HCT116 (cell line): Measurements from ENCODE around the gene TBC1D4. TPM values are rescaled to one million over a fixed set of nuclear protein-coding genes. Genes with fewer than 3 reads are reported as not detected.

Source experiments
- ATAC-seq: fragments of 200-7000 bp; cut with Tn5 transposase; 2 replicates; pipeline ENCODE4 v1.9.1; 2020; ENCODE audit warnings: mild to moderate bottlenecking, moderate library complexity
- BruUV-seq: library from RNA; stranded (reverse); fragments of 400-500 nt; replicated peaks from 2 replicates; lab custom pipeline; 2021; lab: Mats Ljungman, UMichigan
- CTCF ChIA-PET: fragments of 300-600 bp; sonication (Branson Sonifier 250); formaldehyde crosslinking; loops from one replicate; lab custom pipeline; 2021; ENCODE audit warnings: antibody characterized with exemption; lab: Charles Lee
- POLR2A ChIA-PET: fragments of 300-600, 350-600 bp; sonication (Branson Sonifier 250); formaldehyde crosslinking; loops from one replicate; lab custom pipeline; 2021; ENCODE audit warnings: antibody characterized with exemption; lab: Charles Lee
- RAD21 ChIA-PET, 2 experiments: fragments of 300-600 bp; sonication (Branson Sonifier 250); formaldehyde crosslinking; loops; one replicate each; lab custom pipeline; 2023; ENCODE audit warnings: low total read pairs in 2 of 2; ENCODE audit not compliant: uncharacterized antibody in 2 of 2, unreplicated experiment in 2 of 2, low non-redundant PET in 1 of 2; lab: Charles Lee
- DNase-seq: peaks from one replicate; pipeline ENCODE4 v3.0.0-alpha.2; 2010; ENCODE audit warnings: low read depth, low spot score
- H2AFZ ChIP-seq: fragments of 200-600 bp; shearing (Covaris generic), sonication (generic); 2 replicates; pipeline ENCODE4 v1.6.1; 2017; ENCODE audit warnings: low read depth, mixed run types, mixed read lengths, antibody characterized with exemption, low read length; ENCODE audit not compliant: poor library complexity, severe bottlenecking
- H3K27ac ChIP-seq: 2 replicates; pipeline ENCODE4 v1.5.1; 2012; ENCODE audit warnings: low read depth, low read length
- H3K27me3 ChIP-seq: fragments of 200-600 bp; sonication (generic); 2 replicates; pipeline ENCODE4 v1.6.1; 2016; ENCODE audit warnings: mixed run types, low read length, mixed read lengths; ENCODE audit not compliant: insufficient read depth
- H3K36me3 ChIP-seq, 2 experiments: fragments of 200-500 bp in 1 of 2; fragments of 200-600 bp in 1 of 2; sonication (Bioruptor generic) in 1 of 2; sonication (generic) in 1 of 2; 2 replicates each; pipeline versions ENCODE4 v1.5.1 to v1.6.1; 2014 to 2016; ENCODE audit warnings: low read length in 2 of 2, inconsistent platforms in 1 of 2, mixed read lengths in 1 of 2, mixed run types in 1 of 2; ENCODE audit not compliant: insufficient read depth in 2 of 2, control insufficient read depth in 1 of 2
- H3K4me1 ChIP-seq, 2 experiments: fragments of 200-600 bp in 1 of 2; sonication (generic) in 1 of 2; 2 replicates each; pipeline versions ENCODE4 v1.5.1 to v1.6.1; 2012 to 2017; ENCODE audit warnings: low read length in 2 of 2, inconsistent platforms in 1 of 2, mild to moderate bottlenecking in 1 of 2, mixed read lengths in 1 of 2, mixed run types in 1 of 2, moderate library complexity in 1 of 2; ENCODE audit not compliant: insufficient read depth in 2 of 2, control insufficient read depth in 1 of 2
- H3K4me2 ChIP-seq: fragments of 200-600 bp; sonication (generic); 2 replicates; pipeline ENCODE4 v1.6.1; 2017; ENCODE audit warnings: mixed run types, low read length, mixed read lengths
- H3K4me3 ChIP-seq, 2 experiments: fragments of 200-600 bp in 1 of 2; sonication (generic) in 1 of 2; replicated peaks in 1 of 2; 2 replicates each; pipeline ENCODE4 v1.5.1; 2011 to 2016; ENCODE audit warnings: low read length in 2 of 2, control low read depth in 1 of 2, low read depth in 1 of 2, mild to moderate bottlenecking in 1 of 2, mixed read lengths in 1 of 2, mixed run types in 1 of 2
- H3K79me2 ChIP-seq: fragments of 200-600 bp; sonication (generic); 2 replicates; pipeline ENCODE4 v1.6.1; 2017; ENCODE audit warnings: mild to moderate bottlenecking, mixed run types, low read length, moderate library complexity, mixed read lengths; ENCODE audit not compliant: insufficient read depth
- H3K9ac ChIP-seq: fragments of 200-600 bp; sonication (generic); 2 replicates; pipeline ENCODE4 v1.6.1; 2016; ENCODE audit warnings: low read length, mixed read lengths
- H3K9me2 ChIP-seq: fragments of 200-600 bp; sonication (generic), shearing (Covaris generic); 2 replicates; pipeline ENCODE4 v1.6.1; 2017; ENCODE audit warnings: mixed run types, mild to moderate bottlenecking, moderate library complexity; ENCODE audit not compliant: insufficient read depth
- H3K9me3 ChIP-seq, 2 experiments: fragments of 200-500 bp in 1 of 2; fragments of 200-600 bp in 1 of 2; sonication (Bioruptor generic) in 1 of 2; sonication (generic) in 1 of 2; 2 replicates each; pipeline ENCODE4 v1.6.1; 2014 to 2017; ENCODE audit warnings: low read length in 2 of 2, mixed read lengths in 2 of 2, inconsistent platforms in 1 of 2, low read depth in 1 of 2, mild to moderate bottlenecking in 1 of 2, mixed run types in 1 of 2, moderate library complexity in 1 of 2; ENCODE audit not compliant: control insufficient read depth in 1 of 2, insufficient read depth in 1 of 2
- H4K20me1 ChIP-seq: fragments of 200-600 bp; sonication (generic), shearing (Covaris generic); 2 replicates; pipeline ENCODE4 v1.6.1; 2017; ENCODE audit warnings: mixed run types, mild to moderate bottlenecking, moderate library complexity; ENCODE audit not compliant: insufficient read depth
- CBX3 ChIP-seq: IDR thresholded peaks from 2 replicates; pipeline ENCODE4 v1.6.1; 2012; ENCODE audit warnings: low read depth
- CEBPB ChIP-seq: IDR thresholded peaks from 2 replicates; pipeline ENCODE4 v1.6.1; 2012; ENCODE audit warnings: low read depth
- EGR1 ChIP-seq: IDR thresholded peaks from 2 replicates; pipeline ENCODE4 v1.6.1; 2012; ENCODE audit warnings: low read depth
- ELF1 ChIP-seq: IDR thresholded peaks from 2 replicates; pipeline ENCODE4 v1.6.1; 2012; ENCODE audit warnings: low read depth, borderline replicate concordance
- EZH2phosphoT487 ChIP-seq: fragments of 200-600 bp; IDR thresholded peaks from 2 replicates; pipeline ENCODE4 v1.6.1; 2018; ENCODE audit warnings: antibody characterized with exemption, borderline replicate concordance
- FOSL1 ChIP-seq: IDR thresholded peaks from 2 replicates; pipeline ENCODE4 v1.6.1; 2012; ENCODE audit warnings: low read depth
- JUND ChIP-seq: IDR thresholded peaks from 2 replicates; pipeline ENCODE4 v1.6.1; 2012
- POLR2A ChIP-seq: IDR thresholded peaks from 2 replicates; pipeline ENCODE4 v1.7.0; 2011; ENCODE audit warnings: borderline replicate concordance; ENCODE audit not compliant: insufficient read depth, insufficient read length; ENCODE audit errors: extremely low read depth
- POLR2AphosphoS5 ChIP-seq: IDR thresholded peaks from 2 replicates; pipeline ENCODE4 v1.6.1; 2011; ENCODE audit warnings: mild to moderate bottlenecking, low read depth, low read length, moderate library complexity
- RAD21 ChIP-seq: IDR thresholded peaks from 2 replicates; pipeline ENCODE4 v1.6.1; 2012; ENCODE audit warnings: low read depth, mild to moderate bottlenecking
- SRF ChIP-seq: IDR thresholded peaks from 2 replicates; pipeline ENCODE4 v1.6.1; 2012; ENCODE audit warnings: low read depth
- TCF7L2 ChIP-seq: IDR thresholded peaks from 2 replicates; pipeline ENCODE4 v1.7.0; 2011; ENCODE audit warnings: borderline replicate concordance, inconsistent platforms; ENCODE audit not compliant: insufficient read depth, insufficient read length; ENCODE audit errors: extremely low read depth
- YY1 ChIP-seq: IDR thresholded peaks from 2 replicates; pipeline ENCODE4 v1.6.1; 2011; ENCODE audit warnings: low read length, low read depth, moderate library complexity, mild to moderate bottlenecking; ENCODE audit not compliant: insufficient replicate concordance; ENCODE audit errors: extremely low read depth
- ZFX ChIP-seq: fragments of 450-650 bp; IDR thresholded peaks from 2 replicates; pipeline ENCODE4 v1.6.1; 2017
- ZNF274 ChIP-seq: fragments of 200-500 bp; sonication (Bioruptor generic); IDR thresholded peaks from 2 replicates; pipeline ENCODE4 v1.6.1; 2014; ENCODE audit warnings: mild to moderate bottlenecking, low read depth, low read length, inconsistent platforms
- intact Hi-C: fragments of 100-400 bp; cut with micrococcal nuclease; formaldehyde crosslinking; loops from 2 replicates; pipeline ENCODE4 v1.10.0; 2022
- total RNA-seq: library from RNA; stranded (reverse); gene quantifications from one replicate; pipeline ENCODE4 v1.2.1, GENCODE V29; 2021; ENCODE audit not compliant: unreplicated experiment
- TF ChIP-seq, protein P1 (sequence below): IDR thresholded peaks from 2 replicates; pipeline ENCODE4 v1.6.1; 2012
- TF ChIP-seq, protein P2 (sequence below), 3 experiments: fragments of 200-600 bp in 1 of 3; sonication (generic) in 1 of 3; IDR thresholded peaks in 2 of 3; conservative IDR thresholded peaks in 1 of 3; 2 replicates each; pipeline ENCODE4 v1.5.1; 2012 to 2017; ENCODE audit warnings: low read depth in 2 of 3, low read length in 2 of 3, antibody characterized with exemption in 1 of 3, borderline replicate concordance in 1 of 3, control low read depth in 1 of 3, mild to moderate bottlenecking in 1 of 3, mixed read lengths in 1 of 3, mixed run types in 1 of 3, moderate library complexity in 1 of 3; ENCODE audit not compliant: insufficient read depth in 1 of 3
- TF ChIP-seq, protein P3 (sequence below): IDR thresholded peaks from 2 replicates; pipeline ENCODE4 v1.6.1; 2011; ENCODE audit warnings: mild to moderate bottlenecking, low read length, moderate library complexity; ENCODE audit not compliant: insufficient replicate concordance; ENCODE audit errors: extremely low read depth
- TF ChIP-seq, protein P4 (sequence below): IDR thresholded peaks from 2 replicates; pipeline ENCODE4 v1.6.1; 2012; ENCODE audit warnings: low read depth

Gene TBC1D4
- total RNA-seq, 1 experiment from 2014 or later = 24.6 TPM

DNA sequence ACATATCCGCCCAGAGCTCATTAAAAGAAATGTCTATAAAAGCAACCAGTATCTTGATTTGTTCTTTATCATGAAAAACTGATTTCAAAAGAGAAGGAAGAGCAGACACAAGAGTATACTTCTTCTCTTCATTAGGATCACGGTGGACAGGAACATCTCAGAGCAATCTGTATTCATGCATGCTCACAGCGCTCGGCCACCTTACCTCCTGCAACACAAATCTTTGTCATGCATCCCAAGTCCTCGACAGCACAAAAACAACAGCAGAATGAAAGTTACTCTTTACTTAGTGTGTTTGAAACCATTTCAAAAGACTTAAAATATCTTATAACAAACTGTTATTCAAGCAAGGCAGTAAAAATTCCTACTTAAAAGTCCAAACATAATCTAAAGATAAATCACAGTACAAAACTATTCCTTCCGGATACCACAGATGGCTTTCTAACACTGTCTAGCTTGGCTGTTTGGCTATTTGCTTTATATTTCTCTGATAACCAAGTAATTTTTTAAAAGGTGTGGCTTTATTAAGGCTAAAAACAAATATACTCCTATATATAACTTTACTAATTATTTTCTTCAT is 174.5 kb downstream of the TBC1D4 start:
- DNase-seq = no peak
- POLR2A ChIA-PET = no interaction called here

More for the DNA sequence above, 174.5 kb downstream of the TBC1D4 start:
- H3K4me3 ChIP-seq = no peak overlapping the region
- H3K4me2 ChIP-seq = no peak overlapping the region
- H3K79me2 ChIP-seq = no peaks in the 10 kb centered on the region
- ChIA-PET CTCF (no interaction called here), RAD21 (no interaction called here)
- no TSS peak for BruUV-seq
- intact Hi-C loops = no loop called here
- no peak for ATAC-seq
- TF ChIP-seq, protein P1, sequence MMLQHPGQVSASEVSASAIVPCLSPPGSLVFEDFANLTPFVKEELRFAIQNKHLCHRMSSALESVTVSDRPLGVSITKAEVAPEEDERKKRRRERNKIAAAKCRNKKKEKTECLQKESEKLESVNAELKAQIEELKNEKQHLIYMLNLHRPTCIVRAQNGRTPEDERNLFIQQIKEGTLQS = no peak
- TF ChIP-seq YY1 (no peak), CBX3 (no peak), ZFX (no peak), TCF7L2 (no peak), POLR2AphosphoS5 (no peak), EGR1 (no peak), CEBPB (no peak), ELF1 (no peak), EZH2phosphoT487 (no peak), RAD21 (no peak), SRF (no peak), ZNF274 (no peak), POLR2A (no peak), JUND (no peak), FOSL1 (no peak)
- TF ChIP-seq, protein P2, sequence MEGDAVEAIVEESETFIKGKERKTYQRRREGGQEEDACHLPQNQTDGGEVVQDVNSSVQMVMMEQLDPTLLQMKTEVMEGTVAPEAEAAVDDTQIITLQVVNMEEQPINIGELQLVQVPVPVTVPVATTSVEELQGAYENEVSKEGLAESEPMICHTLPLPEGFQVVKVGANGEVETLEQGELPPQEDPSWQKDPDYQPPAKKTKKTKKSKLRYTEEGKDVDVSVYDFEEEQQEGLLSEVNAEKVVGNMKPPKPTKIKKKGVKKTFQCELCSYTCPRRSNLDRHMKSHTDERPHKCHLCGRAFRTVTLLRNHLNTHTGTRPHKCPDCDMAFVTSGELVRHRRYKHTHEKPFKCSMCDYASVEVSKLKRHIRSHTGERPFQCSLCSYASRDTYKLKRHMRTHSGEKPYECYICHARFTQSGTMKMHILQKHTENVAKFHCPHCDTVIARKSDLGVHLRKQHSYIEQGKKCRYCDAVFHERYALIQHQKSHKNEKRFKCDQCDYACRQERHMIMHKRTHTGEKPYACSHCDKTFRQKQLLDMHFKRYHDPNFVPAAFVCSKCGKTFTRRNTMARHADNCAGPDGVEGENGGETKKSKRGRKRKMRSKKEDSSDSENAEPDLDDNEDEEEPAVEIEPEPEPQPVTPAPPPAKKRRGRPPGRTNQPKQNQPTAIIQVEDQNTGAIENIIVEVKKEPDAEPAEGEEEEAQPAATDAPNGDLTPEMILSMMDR (IDR thresholded peaks at IDR 0.05 in 2 of 3, conservative IDR thresholded peaks at IDR 0.05 in 1 of 3; ENCODE audit: borderline replicate concordance in 1 of 3, insufficient read depth in 1 of 3, low read depth in 2 of 3, low read length in 2 of 3) = no peak
- TF ChIP-seq, protein P3, sequence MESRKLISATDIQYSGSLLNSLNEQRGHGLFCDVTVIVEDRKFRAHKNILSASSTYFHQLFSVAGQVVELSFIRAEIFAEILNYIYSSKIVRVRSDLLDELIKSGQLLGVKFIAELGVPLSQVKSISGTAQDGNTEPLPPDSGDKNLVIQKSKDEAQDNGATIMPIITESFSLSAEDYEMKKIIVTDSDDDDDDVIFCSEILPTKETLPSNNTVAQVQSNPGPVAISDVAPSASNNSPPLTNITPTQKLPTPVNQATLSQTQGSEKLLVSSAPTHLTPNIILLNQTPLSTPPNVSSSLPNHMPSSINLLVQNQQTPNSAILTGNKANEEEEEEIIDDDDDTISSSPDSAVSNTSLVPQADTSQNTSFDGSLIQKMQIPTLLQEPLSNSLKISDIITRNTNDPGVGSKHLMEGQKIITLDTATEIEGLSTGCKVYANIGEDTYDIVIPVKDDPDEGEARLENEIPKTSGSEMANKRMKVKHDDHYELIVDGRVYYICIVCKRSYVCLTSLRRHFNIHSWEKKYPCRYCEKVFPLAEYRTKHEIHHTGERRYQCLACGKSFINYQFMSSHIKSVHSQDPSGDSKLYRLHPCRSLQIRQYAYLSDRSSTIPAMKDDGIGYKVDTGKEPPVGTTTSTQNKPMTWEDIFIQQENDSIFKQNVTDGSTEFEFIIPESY = no peak
- TF ChIP-seq, protein P4, sequence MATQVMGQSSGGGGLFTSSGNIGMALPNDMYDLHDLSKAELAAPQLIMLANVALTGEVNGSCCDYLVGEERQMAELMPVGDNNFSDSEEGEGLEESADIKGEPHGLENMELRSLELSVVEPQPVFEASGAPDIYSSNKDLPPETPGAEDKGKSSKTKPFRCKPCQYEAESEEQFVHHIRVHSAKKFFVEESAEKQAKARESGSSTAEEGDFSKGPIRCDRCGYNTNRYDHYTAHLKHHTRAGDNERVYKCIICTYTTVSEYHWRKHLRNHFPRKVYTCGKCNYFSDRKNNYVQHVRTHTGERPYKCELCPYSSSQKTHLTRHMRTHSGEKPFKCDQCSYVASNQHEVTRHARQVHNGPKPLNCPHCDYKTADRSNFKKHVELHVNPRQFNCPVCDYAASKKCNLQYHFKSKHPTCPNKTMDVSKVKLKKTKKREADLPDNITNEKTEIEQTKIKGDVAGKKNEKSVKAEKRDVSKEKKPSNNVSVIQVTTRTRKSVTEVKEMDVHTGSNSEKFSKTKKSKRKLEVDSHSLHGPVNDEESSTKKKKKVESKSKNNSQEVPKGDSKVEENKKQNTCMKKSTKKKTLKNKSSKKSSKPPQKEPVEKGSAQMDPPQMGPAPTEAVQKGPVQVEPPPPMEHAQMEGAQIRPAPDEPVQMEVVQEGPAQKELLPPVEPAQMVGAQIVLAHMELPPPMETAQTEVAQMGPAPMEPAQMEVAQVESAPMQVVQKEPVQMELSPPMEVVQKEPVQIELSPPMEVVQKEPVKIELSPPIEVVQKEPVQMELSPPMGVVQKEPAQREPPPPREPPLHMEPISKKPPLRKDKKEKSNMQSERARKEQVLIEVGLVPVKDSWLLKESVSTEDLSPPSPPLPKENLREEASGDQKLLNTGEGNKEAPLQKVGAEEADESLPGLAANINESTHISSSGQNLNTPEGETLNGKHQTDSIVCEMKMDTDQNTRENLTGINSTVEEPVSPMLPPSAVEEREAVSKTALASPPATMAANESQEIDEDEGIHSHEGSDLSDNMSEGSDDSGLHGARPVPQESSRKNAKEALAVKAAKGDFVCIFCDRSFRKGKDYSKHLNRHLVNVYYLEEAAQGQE = no peak
- H3K9ac ChIP-seq = no peak overlapping the region
- no peaks in the 10 kb centered on the region for H3K4me1 ChIP-seq
- no peaks in the 10 kb centered on the region for H3K9me2 ChIP-seq
- H3K36me3 ChIP-seq = no peaks in the 10 kb centered on the region; a peak in 2 of 4 replicates
- no peaks in the 10 kb centered on the region for H3K27me3 ChIP-seq
- no peak overlapping the region for H2AFZ ChIP-seq
- H4K20me1 ChIP-seq = no peaks in the 10 kb centered on the region
- no peak overlapping the region for H3K27ac ChIP-seq
- H3K9me3 ChIP-seq = no peaks in the 10 kb centered on the region
